Activated effector memory CD4-positive, alpha-beta T cell treated with anti-CD3 and anti-CD28 coated beads, Interleukin-2, amount 50 U/mL, for 16 hours (primary cell): ENCODE measurements around the gene ICOSLG.
"Not testable (repeated sequence)": the region's sequence is repeated elsewhere in the genome, so short reads cannot be mapped to it uniquely, and the experiment has no call there.

ENCODE experiments used
- DNase-seq: peaks from one replicate; pipeline ENCODE4 v3.0.0-alpha.2; 2020

The ICOSLG gene

GRCh38 chr21:44175189-44175588, 65.6 kb downstream of the ICOSLG start:
- DNase-seq, result not testable (repeated sequence)
